Measurements from ENCODE around the gene LUZP1.

Gene LUZP1

DNA sequence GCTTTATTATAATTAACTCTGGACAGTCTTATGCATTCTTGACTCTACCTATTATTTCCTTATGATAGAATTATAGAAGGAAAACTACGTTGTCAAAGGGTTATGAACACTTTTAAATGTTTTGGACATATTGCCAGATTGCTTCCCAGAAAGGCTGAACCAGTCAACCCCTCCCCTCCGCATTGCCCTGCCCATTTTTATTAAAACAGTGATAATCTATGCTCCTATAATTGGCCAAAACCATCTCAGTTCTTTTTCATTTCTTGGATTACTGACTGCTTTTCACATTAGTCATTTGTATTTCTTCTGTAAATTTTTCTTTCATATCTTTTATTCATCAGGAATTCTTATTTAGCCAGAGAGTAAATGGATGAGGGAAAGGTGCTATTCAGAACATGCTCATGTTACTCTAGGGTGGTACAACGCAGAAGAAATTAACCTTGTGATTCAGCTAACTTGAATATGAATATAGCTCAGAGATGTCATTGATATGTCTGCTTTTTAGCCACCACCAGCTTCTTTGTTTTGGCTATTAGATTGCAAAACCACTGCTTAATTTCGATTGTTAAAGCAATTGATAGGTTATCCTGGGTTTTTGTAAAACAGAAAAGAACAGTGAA is 117.3 kb downstream of the LUZP1 start:
- Histone ChIP-seq H3K4me3 (ENCODE audit: low read length in 2 of 2) (no peak overlapping the region), H3K9ac (ENCODE audit: low read length in 2 of 2) (no peak overlapping the region), H3K36me3 (ENCODE audit: control insufficient read depth in 2 of 2, insufficient read depth in 2 of 2, low read length in 2 of 2) (peaks cover 3 to 5% of the 10 kb centered on the region in 2 donors), H3K4me1 (ENCODE audit: control insufficient read depth, insufficient read depth, low read length) (no peaks in the 10 kb centered on the region), H3K27me3 (ENCODE audit: control insufficient read depth in 1 of 2, insufficient read depth in 2 of 2, low read length in 2 of 2) (no peaks in the 10 kb centered on the region), H3K9me3 (ENCODE audit: control insufficient read depth in 2 of 2, low read length in 2 of 2) (no peaks in the 10 kb centered on the region), H3K27ac (ENCODE audit: low read length) (no peak overlapping the region)

DNA sequence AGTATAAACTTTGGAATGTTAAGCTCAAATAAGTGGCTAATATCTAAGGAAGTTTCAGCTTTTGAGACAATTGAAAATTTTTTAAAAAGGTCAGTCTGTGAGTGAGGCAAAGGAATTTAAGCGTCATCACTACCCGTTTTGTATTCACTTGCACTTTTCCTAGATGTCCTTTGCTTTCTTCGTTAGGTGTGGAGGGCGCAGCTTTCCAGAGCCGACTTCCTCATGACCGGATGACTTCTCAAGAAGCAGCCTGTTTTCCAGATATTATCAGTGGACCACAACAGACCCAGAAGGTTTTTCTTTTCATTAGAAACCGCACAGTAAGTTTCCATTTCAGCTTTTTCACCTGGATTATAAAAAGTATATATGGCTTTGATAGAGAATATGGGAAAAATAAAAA is 118.5 kb downstream of the LUZP1 start:
- Histone ChIP-seq H3K4me3 (ENCODE audit: low read length in 2 of 2) (no peak overlapping the region), H3K27ac (ENCODE audit: low read length) (no peak overlapping the region), H3K36me3 (ENCODE audit: control insufficient read depth in 2 of 2, insufficient read depth in 2 of 2, low read length in 2 of 2) (peaks cover 3 to 5% of the 10 kb centered on the region in 2 donors), H3K9ac (ENCODE audit: low read length in 2 of 2) (no peak overlapping the region), H3K4me1 (ENCODE audit: control insufficient read depth, insufficient read depth, low read length) (no peaks in the 10 kb centered on the region), H3K27me3 (ENCODE audit: control insufficient read depth in 1 of 2, insufficient read depth in 2 of 2, low read length in 2 of 2) (no peaks in the 10 kb centered on the region), H3K9me3 (ENCODE audit: control insufficient read depth in 2 of 2, low read length in 2 of 2) (no peaks in the 10 kb centered on the region)

DNA sequence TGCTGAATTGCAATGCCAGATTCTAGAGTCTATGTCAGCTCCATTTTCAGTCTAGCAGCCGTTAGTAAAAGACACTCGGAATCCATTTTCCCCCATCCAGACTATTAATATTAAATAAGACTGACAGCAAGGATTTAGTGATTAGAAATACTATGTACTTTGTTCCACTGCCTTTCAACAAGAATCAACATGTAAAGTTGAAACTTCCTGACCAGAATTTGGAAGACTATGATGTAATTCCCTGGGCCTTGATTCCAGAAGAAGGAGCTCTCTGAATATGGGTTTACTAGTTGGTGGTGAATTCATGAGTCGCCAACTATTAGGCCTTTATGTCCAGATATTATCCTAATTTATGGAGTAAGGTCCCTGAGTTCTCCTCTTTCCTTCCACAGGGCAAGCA is 124.6 kb downstream of the LUZP1 start:
- H3K36me3 ChIP-seq (ENCODE audit: control insufficient read depth in 2 of 2, insufficient read depth in 2 of 2, low read length in 2 of 2): no peaks in the 10 kb centered on the region
- no peaks in the 10 kb centered on the region for H3K9me3 ChIP-seq (ENCODE audit: control insufficient read depth in 2 of 2, low read length in 2 of 2)
- H3K27me3 ChIP-seq (ENCODE audit: control insufficient read depth in 1 of 2, insufficient read depth in 2 of 2, low read length in 2 of 2): no peaks in the 10 kb centered on the region
- H3K4me1 ChIP-seq (ENCODE audit: control insufficient read depth, insufficient read depth, low read length): no peaks in the 10 kb centered on the region
- H3K9ac ChIP-seq (ENCODE audit: low read length in 2 of 2): no peak overlapping the region
- H3K4me3 ChIP-seq (ENCODE audit: low read length in 2 of 2): no peak overlapping the region
- H3K27ac ChIP-seq (ENCODE audit: low read length): no peak overlapping the region

DNA sequence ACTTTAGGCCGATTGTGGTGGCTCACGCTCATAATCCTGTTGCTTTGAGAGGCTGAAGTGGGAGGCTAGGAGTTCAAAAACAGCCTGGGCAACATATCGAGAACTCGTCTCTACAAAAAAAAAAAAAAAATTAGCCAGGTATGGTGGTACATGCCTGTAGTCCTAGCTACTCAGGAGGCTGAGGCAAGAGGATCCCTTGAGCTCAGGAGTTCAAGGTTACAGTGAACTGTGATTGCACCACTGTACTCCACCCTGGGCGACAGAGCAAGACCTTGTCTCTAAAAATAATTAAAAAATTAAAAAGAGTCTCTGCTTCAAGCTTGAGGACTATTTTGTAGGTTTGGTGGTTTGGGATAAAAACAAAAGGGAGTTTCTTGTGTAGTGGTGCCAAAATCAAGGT is 128.1 kb downstream of the LUZP1 start:
- Histone ChIP-seq H3K4me3 (ENCODE audit: low read length in 2 of 2) (no peak overlapping the region), H3K9me3 (ENCODE audit: control insufficient read depth in 2 of 2, low read length in 2 of 2) (no peaks in the 10 kb centered on the region), H3K27me3 (ENCODE audit: control insufficient read depth in 1 of 2, insufficient read depth in 2 of 2, low read length in 2 of 2) (no peaks in the 10 kb centered on the region), H3K9ac (ENCODE audit: low read length in 2 of 2) (no peak overlapping the region), H3K4me1 (ENCODE audit: control insufficient read depth, insufficient read depth, low read length) (no peaks in the 10 kb centered on the region), H3K27ac (ENCODE audit: low read length) (no peak overlapping the region), H3K36me3 (ENCODE audit: control insufficient read depth in 2 of 2, insufficient read depth in 2 of 2, low read length in 2 of 2) (no peaks in the 10 kb centered on the region)

DNA sequence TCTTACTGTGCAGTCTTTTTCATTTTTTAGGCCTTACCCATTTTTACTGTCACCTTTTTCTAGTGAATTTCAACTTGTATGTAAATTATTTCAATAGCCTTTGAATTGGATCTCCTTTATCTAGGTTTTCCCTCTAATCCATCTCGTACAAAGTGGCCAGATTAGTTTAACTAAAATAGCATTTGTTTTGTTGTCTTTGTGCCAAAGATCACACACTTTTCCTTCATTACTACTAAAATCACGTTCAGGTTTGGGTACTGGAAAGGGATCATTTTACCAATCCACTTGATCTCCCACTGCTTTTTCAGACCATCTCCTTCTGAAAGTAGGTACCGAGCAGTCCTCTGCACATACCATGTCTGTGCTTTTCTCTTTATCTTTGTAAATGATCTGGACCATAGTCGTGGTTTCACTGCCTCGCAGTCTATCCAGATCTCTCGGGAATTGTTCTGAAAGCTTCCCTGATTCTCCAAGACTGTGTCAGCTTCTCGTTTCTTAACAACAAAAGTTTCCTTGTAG is 129.3 kb downstream of the LUZP1 start:
- no peaks in the 10 kb centered on the region for H3K4me1 ChIP-seq (ENCODE audit: control insufficient read depth, insufficient read depth, low read length)
- H3K36me3 ChIP-seq (ENCODE audit: control insufficient read depth in 2 of 2, insufficient read depth in 2 of 2, low read length in 2 of 2): no peaks in the 10 kb centered on the region
- H3K9me3 ChIP-seq (ENCODE audit: control insufficient read depth in 2 of 2, low read length in 2 of 2): no peaks in the 10 kb centered on the region
- H3K4me3 ChIP-seq (ENCODE audit: low read length in 2 of 2): no peak overlapping the region
- H3K9ac ChIP-seq (ENCODE audit: low read length in 2 of 2): no peak overlapping the region
- H3K27ac ChIP-seq (ENCODE audit: low read length): no peak overlapping the region
- H3K27me3 ChIP-seq (ENCODE audit: control insufficient read depth in 1 of 2, insufficient read depth in 2 of 2, low read length in 2 of 2): no peaks in the 10 kb centered on the region

DNA sequence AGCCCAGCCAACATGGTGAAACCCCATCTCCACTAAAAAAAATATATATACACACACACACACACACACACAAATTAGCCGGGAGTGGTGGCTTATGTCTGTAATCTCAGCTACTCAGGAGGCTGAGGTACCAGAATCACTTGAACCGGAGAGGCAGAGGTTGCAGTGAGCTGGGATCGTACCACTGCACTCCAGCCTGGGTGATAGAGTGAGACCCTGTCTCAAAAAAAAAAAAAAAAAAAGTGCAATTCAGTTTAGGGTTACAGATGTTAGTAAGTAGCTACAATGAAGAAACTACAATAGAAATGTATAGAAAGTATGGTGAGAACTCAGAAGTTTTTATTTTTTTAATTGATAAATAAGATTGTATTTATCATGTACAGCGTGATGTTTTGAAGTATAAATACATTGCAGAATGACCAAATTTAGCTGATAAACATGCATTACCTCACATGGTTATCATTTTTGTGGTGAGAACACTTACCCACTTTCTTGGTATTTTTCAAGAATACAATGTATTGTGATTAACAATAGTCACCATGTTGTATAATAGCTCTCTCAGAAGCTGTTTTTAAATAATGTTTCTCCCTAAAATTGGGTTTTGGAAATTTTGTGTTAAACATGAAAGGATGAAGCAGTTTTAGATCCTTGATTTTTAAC is 131.4 kb downstream of the LUZP1 start:
- H3K27ac ChIP-seq (ENCODE audit: low read length): no peak overlapping the region
- no peaks in the 10 kb centered on the region for H3K36me3 ChIP-seq (ENCODE audit: control insufficient read depth in 2 of 2, insufficient read depth in 2 of 2, low read length in 2 of 2)
- no peaks in the 10 kb centered on the region for H3K9me3 ChIP-seq (ENCODE audit: control insufficient read depth in 2 of 2, low read length in 2 of 2)
- H3K4me3 ChIP-seq (ENCODE audit: low read length in 2 of 2): no peak overlapping the region
- H3K9ac ChIP-seq (ENCODE audit: low read length in 2 of 2): no peak overlapping the region
- H3K27me3 ChIP-seq (ENCODE audit: control insufficient read depth in 1 of 2, insufficient read depth in 2 of 2, low read length in 2 of 2): no peaks in the 10 kb centered on the region
- H3K4me1 ChIP-seq (ENCODE audit: control insufficient read depth, insufficient read depth, low read length): no peaks in the 10 kb centered on the region

DNA sequence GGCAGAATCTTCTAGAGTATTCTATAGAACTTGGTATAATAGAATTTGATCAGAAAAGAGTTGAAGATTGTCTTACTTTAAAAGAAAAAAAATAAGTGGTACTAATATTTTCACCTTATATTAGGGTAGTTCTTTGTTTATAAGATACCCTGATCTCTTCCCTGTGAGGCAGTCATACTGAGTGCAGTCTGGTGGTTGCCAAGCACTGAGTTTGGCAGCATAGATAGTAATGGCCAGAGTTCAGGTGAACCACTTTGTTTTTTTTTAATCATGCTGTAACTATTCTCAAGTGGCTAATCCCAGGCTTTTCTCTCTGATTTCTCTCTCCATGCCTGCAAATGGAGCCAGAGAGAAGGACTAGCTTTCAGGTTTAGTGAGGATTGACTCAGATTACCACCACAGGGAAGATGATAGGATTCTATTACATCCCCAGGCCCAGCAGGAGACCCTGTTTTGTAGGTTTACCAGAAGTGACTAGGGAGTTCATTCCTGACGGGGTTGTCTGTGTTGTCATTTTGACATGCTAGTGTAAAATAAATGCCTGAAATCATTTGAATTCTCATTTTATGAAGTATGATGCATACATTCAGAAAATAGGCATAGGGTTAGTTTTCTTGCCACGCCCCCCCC is 132.7 kb downstream of the LUZP1 start:
- Histone ChIP-seq H3K9me3 (ENCODE audit: control insufficient read depth in 2 of 2, low read length in 2 of 2) (no peaks in the 10 kb centered on the region), H3K27ac (ENCODE audit: low read length) (no peak overlapping the region), H3K36me3 (ENCODE audit: control insufficient read depth in 2 of 2, insufficient read depth in 2 of 2, low read length in 2 of 2) (no peaks in the 10 kb centered on the region), H3K9ac (ENCODE audit: low read length in 2 of 2) (no peak overlapping the region), H3K4me3 (ENCODE audit: low read length in 2 of 2) (no peak overlapping the region), H3K4me1 (ENCODE audit: control insufficient read depth, insufficient read depth, low read length) (no peaks in the 10 kb centered on the region), H3K27me3 (ENCODE audit: control insufficient read depth in 1 of 2, insufficient read depth in 2 of 2, low read length in 2 of 2) (no peaks in the 10 kb centered on the region)
